Smooth muscle cell (in vitro differentiated cells): ENCODE data around the gene SUFU. TPM values are rescaled to one million over a fixed set of nuclear protein-coding genes. Genes with fewer than 3 reads are reported as not detected.

Experiments used
- DNase-seq: peaks from one replicate; lab custom pipeline; 2025; ENCODE audit not compliant: unreplicated experiment; lab: John Stamatoyannopoulos, UW
- H2AFZ ChIP-seq: fragments of 200-600 bp; sonication (generic); 2 replicates; pipeline ENCODE4 v1.6.0; 2016; ENCODE audit warnings: antibody characterized with exemption, low read depth, mild to moderate bottlenecking
- H3F3A ChIP-seq: fragments of 200-600 bp; sonication (generic); 2 replicates; pipeline ENCODE4 v1.6.0; 2017; ENCODE audit warnings: antibody characterized with exemption, low read depth
- H3K27ac ChIP-seq: fragments of 200-600 bp; sonication (generic); 2 replicates; pipeline ENCODE4 v1.5.1; 2016; ENCODE audit warnings: low read depth, mild to moderate bottlenecking
- H3K27me3 ChIP-seq: fragments of 200-600 bp; sonication (generic); 2 replicates; pipeline ENCODE4 v1.6.1; 2016; ENCODE audit warnings: low read depth, mild to moderate bottlenecking
- H3K36me3 ChIP-seq: fragments of 200-600 bp; sonication (generic); 2 replicates; pipeline ENCODE4 v1.5.1; 2016; ENCODE audit warnings: low read depth
- H3K4me1 ChIP-seq: fragments of 200-600 bp; sonication (generic); 2 replicates; pipeline ENCODE4 v1.5.1; 2016; ENCODE audit warnings: low read depth
- H3K4me2 ChIP-seq: fragments of 200-600 bp; sonication (generic); 2 replicates; pipeline ENCODE4 v1.6.0; 2016; ENCODE audit warnings: mild to moderate bottlenecking
- H3K4me3 ChIP-seq: fragments of 200-600 bp; sonication (generic); 2 replicates; pipeline ENCODE4 v1.5.1; 2016; ENCODE audit warnings: mild to moderate bottlenecking
- H3K79me2 ChIP-seq: fragments of 200-600 bp; sonication (generic); 2 replicates; pipeline ENCODE4 v1.6.0; 2016; ENCODE audit warnings: low read depth, mild to moderate bottlenecking
- H3K9ac ChIP-seq: fragments of 200-600 bp; sonication (generic); 2 replicates; pipeline ENCODE4 v1.6.0; 2016; ENCODE audit warnings: low read depth
- H3K9me3 ChIP-seq: fragments of 200-600 bp; sonication (generic); replicated peaks from 2 replicates; pipeline ENCODE4 v1.5.1; 2016; ENCODE audit warnings: low read depth
- H4K20me1 ChIP-seq: fragments of 200-600 bp; sonication (generic); 2 replicates; pipeline ENCODE4 v1.6.0; 2016; ENCODE audit warnings: low read depth
- CTCF ChIP-seq: fragments of 200-600 bp; sonication (generic); IDR thresholded peaks from 2 replicates; pipeline ENCODE4 v1.5.1; 2017; ENCODE audit warnings: borderline replicate concordance, mild to moderate bottlenecking, antibody characterized with exemption; ENCODE audit not compliant: insufficient read depth, poor library complexity, severe bottlenecking
- WGBS: methylation state at CpG from one replicate; pipeline ENCODE4 v1.1.7; 2016; ENCODE audit warnings: low lambda C conversion rate; 5-methylcytosine and 5-hydroxymethylcytosine counted together
- polyA plus RNA-seq: library from polyadenylated mRNA; unstranded; fragments of >200 nt; fragmentation: Nextera tagmentation; extraction: Ambion mirVana; gene quantifications from 2 replicates; pipeline ENCODE4 v1.2.1, GENCODE V29; 2016
- total RNA-seq: library from RNA; depleted of rRNA; stranded (reverse); fragments of >200 nt; gene quantifications from 2 replicates; pipeline ENCODE4 v1.2.3, GENCODE V29; 2014

Gene SUFU
- total and polyA plus RNA-seq, 2 experiments from 2014 or later: 8.5 to 17.2 TPM

DNA sequence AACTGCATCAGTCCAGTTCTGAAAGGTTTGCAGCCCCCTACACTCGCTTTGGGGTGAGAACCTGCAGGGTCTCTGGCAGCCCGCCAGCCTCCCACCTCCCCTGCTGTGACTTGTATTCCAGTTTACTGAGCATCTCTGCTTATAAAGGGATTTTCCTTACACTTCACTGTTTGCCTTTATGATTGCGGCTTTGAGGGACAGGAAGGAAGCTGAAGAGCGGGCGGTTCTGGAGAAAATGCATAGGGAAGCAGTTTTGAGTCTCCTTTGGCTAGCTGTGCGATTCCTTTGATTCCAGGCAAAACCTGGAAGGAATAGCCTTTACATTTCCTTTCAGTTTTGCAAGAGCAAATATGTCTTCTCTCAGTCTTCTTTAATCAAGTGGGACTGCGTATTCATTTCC, 75.6 kb downstream of the SUFU start:
- H3K4me2 ChIP-seq: no peak overlapping the region
- DNase-seq: no peak

GRCh38 chr10:102580230-102580629, 76.5 kb downstream of the SUFU start:
- peaks cover 45% of the 10 kb centered on the region for H4K20me1 ChIP-seq
- no peak for TF ChIP-seq CTCF
- H3K4me2 ChIP-seq: no peak overlapping the region
- no peaks in the 10 kb centered on the region for H3K27me3 ChIP-seq
- no peak overlapping the region for H2AFZ ChIP-seq
- H3K36me3 ChIP-seq: no peaks in the 10 kb centered on the region
- H3K79me2 ChIP-seq: peaks cover 28% of the 10 kb centered on the region
- H3K9me3 ChIP-seq: no peaks in the 10 kb centered on the region
- no peak overlapping the region for H3K9ac ChIP-seq
- DNase-seq: no peak
- no peak overlapping the region for H3K4me3 ChIP-seq
- peaks cover 34% of the 10 kb centered on the region for H3K4me1 ChIP-seq
- 67% methylated on average over 4 of the region's 4 CpGs for whole genome bisulfite sequencing
- H3K27ac ChIP-seq: no peak overlapping the region
- peaks cover 5% of the 10 kb centered on the region for H3F3A ChIP-seq

More for the DNA sequence above, 75.6 kb downstream of the SUFU start:
- H3K36me3 ChIP-seq: no peaks in the 10 kb centered on the region
- peaks cover 5% of the 10 kb centered on the region for H3F3A ChIP-seq
- H3K9ac ChIP-seq: no peak overlapping the region
- peaks cover 45% of the 10 kb centered on the region for H4K20me1 ChIP-seq
- no peak overlapping the region for H2AFZ ChIP-seq
- H3K9me3 ChIP-seq: no peaks in the 10 kb centered on the region
- H3K27ac ChIP-seq: no peak overlapping the region
- H3K79me2 ChIP-seq: peaks cover 35% of the 10 kb centered on the region
- WGBS: 88% methylated on average over 7 of the region's 7 CpGs
- TF ChIP-seq CTCF: no peak
- peaks cover 34% of the 10 kb centered on the region for H3K4me1 ChIP-seq
- H3K27me3 ChIP-seq: no peaks in the 10 kb centered on the region
- no peak overlapping the region for H3K4me3 ChIP-seq

DNA sequence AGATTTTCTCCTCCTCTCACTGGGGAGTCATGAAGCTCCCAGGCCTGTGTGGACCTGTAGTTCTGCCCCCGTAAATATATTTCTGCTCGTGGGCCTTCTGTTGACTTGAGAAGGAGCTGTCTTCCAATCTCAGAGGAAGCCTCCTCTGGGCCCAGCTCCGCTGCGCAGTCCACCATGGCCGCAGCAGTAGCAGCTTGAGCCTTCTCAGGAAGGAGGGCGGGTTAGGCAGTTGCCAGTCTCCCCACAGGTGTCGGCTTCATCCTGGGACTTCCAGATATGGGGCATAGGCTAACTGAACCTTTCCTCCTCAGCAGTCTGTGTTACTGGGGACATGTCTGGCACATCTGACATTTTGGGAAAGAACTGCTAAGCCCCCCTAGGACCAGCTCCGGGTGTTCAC, 77.6 kb downstream of the SUFU start:
- TF ChIP-seq CTCF: no peak
- H2AFZ ChIP-seq: no peak overlapping the region
- peaks cover 33% of the 10 kb centered on the region for H3K79me2 ChIP-seq

DNA sequence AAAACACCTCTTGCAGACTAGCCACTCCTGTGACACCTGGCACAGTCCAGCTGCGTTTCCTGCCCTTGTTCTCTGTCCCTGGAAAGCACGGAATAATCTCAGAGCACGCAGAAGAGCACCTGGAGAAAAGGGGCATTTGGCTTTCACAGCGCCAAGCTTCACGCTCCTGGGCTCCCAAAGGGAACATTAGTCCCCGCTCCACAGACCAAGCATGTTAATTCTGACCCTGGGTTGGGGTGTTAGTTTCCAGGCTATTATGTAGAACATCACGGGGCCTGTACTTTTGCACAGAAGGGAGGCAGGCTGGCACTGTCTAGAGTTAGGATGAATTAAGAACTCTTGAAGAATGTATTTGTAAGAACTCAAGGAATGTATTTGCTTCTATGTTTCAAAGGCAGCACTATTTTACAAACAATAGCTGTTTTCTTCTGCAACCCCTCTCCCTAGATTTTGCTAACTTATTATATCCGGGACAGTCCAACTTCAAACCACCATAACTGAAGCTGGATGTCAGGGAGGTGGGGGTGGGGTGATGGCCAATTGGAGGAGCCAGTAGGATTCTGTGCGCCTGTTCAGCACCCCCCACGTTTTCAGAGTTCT, 78.3 kb downstream of the SUFU start:
- peaks cover 34% of the 10 kb centered on the region for H3K4me1 ChIP-seq
- peaks cover 37% of the 10 kb centered on the region for H3K79me2 ChIP-seq
- peaks cover 39% of the 10 kb centered on the region for H4K20me1 ChIP-seq
- WGBS: 84% methylated on average over 10 of the region's 10 CpGs
- H3K27me3 ChIP-seq: no peaks in the 10 kb centered on the region
- H3K4me2 ChIP-seq: no peak overlapping the region
- no peak for TF ChIP-seq CTCF
- H2AFZ ChIP-seq: no peak overlapping the region
- no peak overlapping the region for H3K9ac ChIP-seq
- H3K4me3 ChIP-seq: no peak overlapping the region
- DNase-seq: no peak
- no peaks in the 10 kb centered on the region for H3K9me3 ChIP-seq
- no peak overlapping the region for H3K27ac ChIP-seq
- peaks cover 5% of the 10 kb centered on the region for H3F3A ChIP-seq
- H3K36me3 ChIP-seq: no peaks in the 10 kb centered on the region

More for the DNA sequence above, 77.6 kb downstream of the SUFU start:
- Histone ChIP-seq H3K4me2 (no peak overlapping the region), H3K9me3 (no peaks in the 10 kb centered on the region), H3K9ac (no peak overlapping the region), H4K20me1 (peaks cover 39% of the 10 kb centered on the region), H3F3A (peaks cover 5% of the 10 kb centered on the region), H3K36me3 (no peaks in the 10 kb centered on the region), H3K4me1 (peaks cover 34% of the 10 kb centered on the region), H3K27me3 (no peaks in the 10 kb centered on the region), H3K4me3 (no peak overlapping the region), H3K27ac (no peak overlapping the region)
- WGBS: 85% methylated on average over 8 of the region's 8 CpGs
- no peak for DNase-seq
